GM13977 (cell line): ENCODE measurements around the gene SKAP2.

Experiments used
- DNase-seq: peaks from one replicate; pipeline ENCODE4 v3.0.0; 2012; ENCODE audit warnings: low spot score
- in situ Hi-C: fragments of 300-500 bp; cut with MboI; formaldehyde crosslinking; loops from one replicate; pipeline ENCODE4 v1.12.0; 2022; ENCODE audit warnings: low sequenced_read_pairs, low pct_unique_long_range_greater_than_20kb, mixed read lengths, inconsistent platforms; ENCODE audit not compliant: unreplicated experiment
- TF ChIP-seq, protein P1 (sequence below): IDR thresholded peaks from 2 replicates; pipeline ENCODE4 v1.5.1; 2012; ENCODE audit warnings: mild to moderate bottlenecking, control low read depth; ENCODE audit not compliant: insufficient read depth; ENCODE audit errors: extremely low read depth, missing control alignments

SKAP2 gene

DNA sequence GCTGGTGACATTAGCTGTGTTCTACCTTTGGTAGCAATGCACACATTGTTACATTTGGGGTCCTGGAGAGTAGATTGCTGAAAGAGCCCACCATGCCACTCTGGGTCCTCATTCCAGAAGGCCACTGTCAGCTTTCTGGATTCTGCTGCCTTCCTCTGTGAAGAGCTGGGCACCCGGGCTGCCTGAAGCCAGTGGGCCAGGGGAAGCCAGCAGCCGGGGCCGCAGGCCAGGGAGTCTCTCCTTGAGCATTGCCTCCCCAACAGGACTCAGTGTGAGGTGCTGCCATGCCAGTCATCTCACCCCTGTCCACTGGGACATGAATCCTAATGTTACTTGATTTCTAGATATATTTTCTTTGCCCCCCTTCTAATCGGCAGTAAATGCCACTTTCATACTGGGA is 234.0 kb downstream of the SKAP2 start:
- in situ Hi-C loops = no loop called here
- TF ChIP-seq, protein P1, sequence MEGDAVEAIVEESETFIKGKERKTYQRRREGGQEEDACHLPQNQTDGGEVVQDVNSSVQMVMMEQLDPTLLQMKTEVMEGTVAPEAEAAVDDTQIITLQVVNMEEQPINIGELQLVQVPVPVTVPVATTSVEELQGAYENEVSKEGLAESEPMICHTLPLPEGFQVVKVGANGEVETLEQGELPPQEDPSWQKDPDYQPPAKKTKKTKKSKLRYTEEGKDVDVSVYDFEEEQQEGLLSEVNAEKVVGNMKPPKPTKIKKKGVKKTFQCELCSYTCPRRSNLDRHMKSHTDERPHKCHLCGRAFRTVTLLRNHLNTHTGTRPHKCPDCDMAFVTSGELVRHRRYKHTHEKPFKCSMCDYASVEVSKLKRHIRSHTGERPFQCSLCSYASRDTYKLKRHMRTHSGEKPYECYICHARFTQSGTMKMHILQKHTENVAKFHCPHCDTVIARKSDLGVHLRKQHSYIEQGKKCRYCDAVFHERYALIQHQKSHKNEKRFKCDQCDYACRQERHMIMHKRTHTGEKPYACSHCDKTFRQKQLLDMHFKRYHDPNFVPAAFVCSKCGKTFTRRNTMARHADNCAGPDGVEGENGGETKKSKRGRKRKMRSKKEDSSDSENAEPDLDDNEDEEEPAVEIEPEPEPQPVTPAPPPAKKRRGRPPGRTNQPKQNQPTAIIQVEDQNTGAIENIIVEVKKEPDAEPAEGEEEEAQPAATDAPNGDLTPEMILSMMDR = no peak
- DNase-seq = no peak

DNA sequence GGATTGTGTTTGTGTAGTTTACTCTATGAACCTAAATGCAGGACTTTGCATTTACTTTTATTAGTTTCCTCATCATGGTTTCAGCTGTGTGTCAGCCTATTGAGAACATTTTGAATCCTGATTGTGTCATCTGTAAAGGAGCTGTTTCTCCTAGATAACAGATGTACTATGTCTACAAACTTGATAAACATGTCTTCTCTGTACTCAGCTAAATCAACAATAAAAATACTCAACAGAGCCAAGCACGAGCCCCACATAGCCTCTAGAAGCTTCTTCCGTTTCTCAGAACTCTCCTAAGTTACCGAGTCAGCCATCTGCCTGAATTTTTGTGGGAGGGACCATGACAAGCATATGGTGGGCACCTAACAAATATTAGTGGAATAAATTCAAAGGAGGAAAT is 234.7 kb downstream of the SKAP2 start:
- no peak for DNase-seq
- in situ Hi-C loops = no loop called here
- TF ChIP-seq, protein P1 = no peak

DNA sequence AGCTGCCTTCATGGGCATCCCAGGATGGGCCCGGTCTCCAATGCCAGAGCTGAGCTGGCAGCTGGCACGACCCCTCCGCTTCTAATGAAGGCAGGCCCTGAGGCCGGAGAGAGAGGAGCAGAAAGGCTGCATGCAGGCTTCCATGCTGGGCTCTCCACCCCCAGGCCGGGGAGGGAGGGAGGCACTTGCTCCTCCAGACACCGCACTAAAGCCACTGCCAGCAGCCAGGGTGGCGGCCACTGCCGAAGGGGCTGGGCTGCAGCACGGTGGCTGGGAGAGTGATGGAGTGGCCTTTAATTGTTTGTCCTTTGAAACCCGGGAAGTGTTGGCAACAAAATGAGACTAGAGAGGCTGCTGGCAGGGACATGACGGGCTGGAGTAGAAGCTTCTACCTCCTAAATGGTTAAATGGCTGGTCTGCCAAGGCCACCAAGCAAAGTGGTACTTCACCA is 236.5 kb downstream of the SKAP2 start:
- in situ Hi-C loops = no loop called here
- TF ChIP-seq, protein P1 = no peak
- DNase-seq = no peak

DNA sequence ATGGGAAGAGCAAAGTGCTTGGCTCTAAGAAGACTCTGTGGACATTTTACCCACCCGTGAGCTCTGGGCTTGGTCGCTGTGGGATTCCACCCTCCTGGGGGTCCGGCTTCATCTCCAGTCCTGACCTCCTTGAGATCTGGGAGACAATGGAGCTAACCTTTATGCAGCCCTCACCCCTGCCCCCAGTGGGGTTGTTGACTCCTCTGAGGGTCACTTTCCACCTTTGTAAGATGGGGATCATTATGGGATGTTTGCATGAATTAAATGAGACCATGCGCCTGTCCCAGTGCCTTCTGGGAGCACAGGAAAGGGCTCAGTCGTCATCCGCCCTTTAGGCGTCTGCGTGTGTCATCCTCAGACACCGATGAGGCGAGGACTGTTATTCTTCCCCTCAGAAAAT is 237.2 kb downstream of the SKAP2 start:
- in situ Hi-C loops = no loop called here
- TF ChIP-seq, protein P1 = no peak

DNA sequence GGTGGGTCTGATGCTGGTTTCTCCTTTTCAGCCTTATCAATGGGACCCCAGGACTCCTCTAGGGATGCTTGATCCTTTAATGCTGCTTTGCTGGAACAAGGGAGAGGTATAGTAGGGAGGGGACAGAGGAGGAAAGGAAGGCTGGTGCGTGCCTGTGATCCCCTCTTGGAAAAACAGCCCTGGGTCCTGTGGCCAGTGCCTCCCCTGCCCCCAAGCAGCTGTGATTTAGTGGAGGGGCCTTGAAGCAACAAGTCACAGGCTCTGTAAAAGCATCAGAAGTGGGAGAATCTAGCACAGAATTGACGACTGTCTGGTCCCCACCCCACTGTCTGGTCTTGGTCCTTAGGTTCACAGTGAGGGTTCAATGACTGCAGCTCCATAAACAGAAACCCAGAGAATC is 237.7 kb downstream of the SKAP2 start:
- in situ Hi-C loops = no loop called here
- TF ChIP-seq, protein P1 = no peak

More for the DNA sequence above, 237.2 kb downstream of the SKAP2 start:
- DNase-seq = no peak

DNA sequence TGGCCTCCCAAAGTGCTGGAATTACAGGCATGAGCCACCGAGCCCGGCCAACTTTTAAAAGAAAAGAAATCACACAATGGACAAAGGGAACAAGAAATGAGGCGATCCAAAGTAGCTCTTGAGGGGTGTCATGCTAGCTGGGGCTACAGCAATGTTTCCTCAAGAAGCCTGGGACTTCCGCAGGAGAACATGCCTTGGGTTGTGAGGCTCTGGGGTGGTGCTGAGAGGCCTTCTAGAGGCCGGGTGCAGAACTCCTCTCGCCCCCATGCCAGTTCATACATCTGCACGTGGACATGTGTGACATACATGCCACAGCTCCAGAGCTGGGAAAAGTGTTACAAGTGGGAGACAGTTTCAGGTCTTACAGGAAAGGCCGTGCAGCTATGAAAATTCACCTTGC is 238.2 kb downstream of the SKAP2 start:
- TF ChIP-seq, protein P1 = no peak
- in situ Hi-C loops = no loop called here
- no peak for DNase-seq

More for the DNA sequence above, 237.7 kb downstream of the SKAP2 start:
- no peak for DNase-seq

DNA sequence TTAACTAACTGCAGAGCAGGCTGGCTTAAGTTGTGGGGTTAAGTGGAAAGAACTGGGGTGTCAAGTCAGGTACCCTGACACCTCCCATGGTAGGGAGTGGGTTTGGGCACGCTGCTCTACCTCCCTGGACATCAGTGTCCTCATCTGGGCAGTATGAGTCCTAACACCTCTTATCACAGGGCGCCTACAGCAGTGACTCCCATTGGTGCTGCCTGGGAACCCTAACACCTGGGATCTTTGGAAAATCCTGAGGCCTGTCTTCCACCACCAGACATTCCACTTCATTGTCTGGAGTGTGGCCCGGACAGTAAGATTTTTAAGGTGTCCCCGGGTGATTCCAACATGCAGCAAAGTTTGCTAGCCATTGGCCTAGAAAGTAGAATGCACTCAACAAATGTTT is 239.1 kb downstream of the SKAP2 start:
- no peak for DNase-seq
- TF ChIP-seq, protein P1 = no peak
- in situ Hi-C loops = no loop called here
